IPS-18a (cell line): ENCODE results near the gene RNU5B-1.
"Not testable (repeated sequence)": the region's sequence is repeated elsewhere in the genome, so short reads cannot be mapped to it uniquely, and the experiment has no call there.

Experiments used
- H3K27ac ChIP-seq: one replicate; pipeline ENCODE4 v1.5.1; 2013; ENCODE audit warnings: low read length
- H3K27me3 ChIP-seq: one replicate; pipeline ENCODE4 v1.6.1; 2013; ENCODE audit warnings: mild to moderate bottlenecking, low read length; ENCODE audit not compliant: control insufficient read depth, insufficient read depth
- H3K36me3 ChIP-seq: one replicate; pipeline ENCODE4 v1.6.1; 2013; ENCODE audit warnings: low read depth, low read length; ENCODE audit not compliant: control insufficient read depth
- H3K4me1 ChIP-seq: one replicate; pipeline ENCODE4 v1.6.1; 2013; ENCODE audit warnings: low read depth, low read length; ENCODE audit not compliant: control insufficient read depth
- H3K4me3 ChIP-seq: one replicate; pipeline ENCODE4 v1.5.1; 2013; ENCODE audit warnings: low read length
- H3K9ac ChIP-seq: one replicate; pipeline ENCODE4 v1.6.1; 2013; ENCODE audit warnings: mild to moderate bottlenecking, low read length, moderate library complexity
- H3K9me3 ChIP-seq: one replicate; pipeline ENCODE4 v1.6.1; 2013; ENCODE audit warnings: low read depth, low read length; ENCODE audit not compliant: control insufficient read depth

RNU5B-1 gene

GRCh38 chr15:65337436-65338070, 33.1 kb downstream of the RNU5B-1 start:
- no peak overlapping the region for H3K4me3 ChIP-seq
- no peak overlapping the region for H3K27ac ChIP-seq
- H3K27me3 ChIP-seq: no peaks in the 10 kb centered on the region
- no peaks in the 10 kb centered on the region for H3K36me3 ChIP-seq
- H3K9ac ChIP-seq: no peak overlapping the region
- peaks cover 50% of the 10 kb centered on the region for H3K4me1 ChIP-seq
- no peaks in the 10 kb centered on the region for H3K9me3 ChIP-seq

GRCh38 chr15:65338366-65338765, 33.9 kb downstream of the RNU5B-1 start:
- Histone ChIP-seq H3K9ac (no peak overlapping the region), H3K9me3 (no peaks in the 10 kb centered on the region), H3K4me3 (no peak overlapping the region), H3K36me3 (no peaks in the 10 kb centered on the region), H3K27me3 (no peaks in the 10 kb centered on the region), H3K4me1 (peaks cover 50% of the 10 kb centered on the region), H3K27ac (no peak overlapping the region)

- Histone ChIP-seq H3K4me1 (peaks cover 46% of the 10 kb centered on the region), H3K9ac (no peak overlapping the region), H3K9me3 (no peaks in the 10 kb centered on the region), H3K36me3 (no peaks in the 10 kb centered on the region), H3K27me3 (no peaks in the 10 kb centered on the region), H3K27ac (no peak overlapping the region), H3K4me3 (no peak overlapping the region)
Observed at GRCh38 chr15:65338823-65339222, 34.3 kb downstream of the RNU5B-1 start.

DNA sequence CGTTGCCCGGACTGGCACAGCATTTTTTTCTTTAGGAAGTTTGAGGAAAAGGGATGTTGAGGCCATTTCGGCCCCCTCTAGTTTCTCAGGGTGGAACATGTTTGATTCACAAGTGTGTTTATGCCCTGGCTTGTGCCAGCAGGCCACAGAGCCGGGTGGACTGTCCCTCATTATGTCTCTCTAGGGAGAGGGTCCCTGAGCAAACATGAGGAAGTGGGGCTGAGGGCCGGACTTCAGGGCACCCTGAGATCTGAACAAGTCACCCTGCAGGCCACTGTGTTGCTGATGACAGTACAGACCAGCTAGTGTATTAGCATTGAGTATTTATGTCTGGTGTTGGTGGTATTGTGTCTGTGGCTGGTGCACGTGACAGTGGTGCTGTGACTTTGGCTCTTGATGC, 34.9 kb downstream of the RNU5B-1 start:
- no peak overlapping the region for H3K4me3 ChIP-seq
- H3K4me1 ChIP-seq: peaks cover 40% of the 10 kb centered on the region
- no peaks in the 10 kb centered on the region for H3K36me3 ChIP-seq
- H3K9me3 ChIP-seq: no peaks in the 10 kb centered on the region
- no peak overlapping the region for H3K9ac ChIP-seq
- H3K27ac ChIP-seq: no peak overlapping the region
- H3K27me3 ChIP-seq: no peaks in the 10 kb centered on the region

DNA sequence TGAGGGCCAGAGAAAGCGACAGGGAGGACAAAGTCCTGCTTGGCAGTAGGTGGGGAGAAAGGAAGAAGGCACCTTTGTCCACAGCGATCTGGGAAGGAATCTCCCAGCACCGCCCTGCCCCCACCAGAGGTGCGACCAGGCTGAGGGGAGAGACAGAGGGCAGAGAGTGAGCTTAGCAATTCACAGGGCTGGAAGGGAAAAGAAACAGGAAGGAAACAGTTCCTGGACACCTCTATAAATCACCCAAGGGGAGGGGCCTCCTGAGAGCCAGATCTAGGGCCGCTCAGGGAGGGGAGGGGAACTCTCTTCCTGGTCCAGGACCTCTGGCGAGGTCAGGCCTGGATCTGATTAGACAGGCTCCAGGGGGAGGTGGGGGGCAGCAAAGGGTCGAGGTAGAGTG, 35.4 kb downstream of the RNU5B-1 start:
- Histone ChIP-seq H3K9me3 (no peaks in the 10 kb centered on the region), H3K4me1 (peaks cover 35% of the 10 kb centered on the region), H3K9ac (no peak overlapping the region), H3K27me3 (no peaks in the 10 kb centered on the region), H3K36me3 (no peaks in the 10 kb centered on the region), H3K4me3 (no peak overlapping the region), H3K27ac (no peak overlapping the region)

GRCh38 chr15:65342493-65342892, 38.0 kb downstream of the RNU5B-1 start:
- Histone ChIP-seq H3K4me3 (no peak overlapping the region), H3K9me3 (no peaks in the 10 kb centered on the region), H3K4me1 (peaks cover 19% of the 10 kb centered on the region), H3K27ac (no peak overlapping the region), H3K9ac (no peak overlapping the region), H3K36me3 (no peaks in the 10 kb centered on the region), H3K27me3 (no peaks in the 10 kb centered on the region)

GRCh38 chr15:65343374-65343981, 39.0 kb downstream of the RNU5B-1 start:
- H3K4me1 ChIP-seq: peaks cover 10% of the 10 kb centered on the region

DNA sequence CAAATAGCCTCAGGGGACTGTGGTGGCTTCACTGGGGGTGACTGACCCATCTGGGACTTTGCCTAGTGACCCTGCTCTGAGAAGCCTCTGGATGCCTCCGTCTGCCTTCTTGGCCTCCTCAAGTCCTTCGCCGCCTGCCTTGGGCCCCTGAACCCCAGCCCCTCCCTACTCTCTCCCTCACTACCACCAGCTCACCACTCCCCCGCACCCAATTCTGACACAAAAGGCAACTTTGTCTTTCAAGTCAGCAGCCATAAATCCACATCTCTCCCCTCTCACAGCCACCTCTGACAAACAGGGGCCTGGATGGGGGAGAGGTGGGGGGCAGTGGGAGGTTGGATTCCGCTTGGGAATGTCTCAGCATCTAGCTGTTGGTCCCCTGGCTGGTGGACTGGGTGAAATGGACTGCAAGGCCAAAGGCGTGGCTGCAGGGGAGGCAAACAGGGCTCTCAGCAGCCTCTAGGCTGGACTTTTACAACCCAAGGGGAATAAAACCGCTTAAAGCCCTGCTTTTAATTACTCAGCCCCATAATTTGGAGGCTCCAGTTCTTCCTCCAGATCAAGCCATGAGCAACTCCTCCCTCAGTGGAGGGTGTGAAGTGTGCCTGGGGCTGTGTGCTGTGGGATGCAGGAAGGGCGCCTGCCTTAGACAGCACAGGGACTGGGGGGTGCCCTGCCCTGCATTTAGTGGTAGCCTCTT, 39.9 kb downstream of the RNU5B-1 start:
- Histone ChIP-seq H3K27me3 (no peaks in the 10 kb centered on the region), H3K4me1 (peaks cover 10% of the 10 kb centered on the region), H3K9ac (no peak overlapping the region), H3K36me3 (no peaks in the 10 kb centered on the region), H3K4me3 (no peak overlapping the region), H3K27ac (no peak overlapping the region), H3K9me3 (no peaks in the 10 kb centered on the region)

More at GRCh38 chr15:65343374-65343981, 39.0 kb downstream of the RNU5B-1 start:
- Histone ChIP-seq H3K4me3 (no peak overlapping the region), H3K27me3 (no peaks in the 10 kb centered on the region), H3K9me3 (no peaks in the 10 kb centered on the region), H3K36me3 (no peaks in the 10 kb centered on the region), H3K27ac (no peak overlapping the region), H3K9ac (no peak overlapping the region)

DNA sequence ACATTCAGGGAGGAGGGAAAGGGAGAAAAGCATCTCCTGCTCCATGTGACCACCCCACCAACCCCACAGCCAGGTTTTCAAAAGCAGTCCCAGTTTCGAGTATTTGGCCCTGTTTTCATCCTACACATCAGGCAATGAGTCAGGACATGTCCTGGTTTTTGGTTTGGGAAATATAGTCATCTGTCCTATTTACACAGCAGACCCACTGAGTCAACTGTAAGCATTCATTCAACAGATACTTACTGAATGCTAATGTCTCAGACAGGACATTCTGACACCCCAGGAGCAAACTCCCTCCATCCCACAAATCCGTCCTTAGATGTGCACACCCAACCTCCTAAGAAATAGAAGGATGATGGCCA, 40.4 kb downstream of the RNU5B-1 start:
- no peak overlapping the region for H3K9ac ChIP-seq
- H3K36me3 ChIP-seq: no peaks in the 10 kb centered on the region
- H3K4me1 ChIP-seq: peaks cover 6% of the 10 kb centered on the region
- H3K27me3 ChIP-seq: no peaks in the 10 kb centered on the region
- no peak overlapping the region for H3K4me3 ChIP-seq
- no peaks in the 10 kb centered on the region for H3K9me3 ChIP-seq
- H3K27ac ChIP-seq: no peak overlapping the region

GRCh38 chr15:65346856-65347598, 42.5 kb downstream of the RNU5B-1 start:
- H3K27ac ChIP-seq: no peak overlapping the region
- no peaks in the 10 kb centered on the region for H3K36me3 ChIP-seq

DNA sequence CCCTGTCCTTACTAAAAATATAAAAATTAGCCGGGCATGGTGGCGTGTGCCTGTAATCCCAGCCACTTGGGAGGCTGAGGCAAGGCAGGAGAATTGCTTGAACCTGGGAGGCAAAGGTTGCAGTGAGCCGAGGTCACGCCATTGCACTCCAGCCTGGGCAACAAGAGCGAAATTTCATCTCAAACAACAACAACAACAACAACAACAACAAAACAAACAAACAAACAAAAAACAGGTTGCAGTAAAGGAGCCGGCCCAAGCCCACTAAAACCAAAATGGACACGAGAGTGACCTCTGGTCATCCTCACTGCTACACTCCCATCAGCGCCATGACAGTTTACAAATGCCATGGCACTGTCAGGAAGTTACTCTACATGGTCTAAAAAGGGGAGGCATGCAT, 43.3 kb downstream of the RNU5B-1 start:
- not testable (repeated sequence) for H3K4me3 ChIP-seq, H3K4me1 ChIP-seq, H3K9me3 ChIP-seq, H3K36me3 ChIP-seq, H3K9ac ChIP-seq, H3K27ac ChIP-seq, H3K27me3 ChIP-seq

More at GRCh38 chr15:65346856-65347598, 42.5 kb downstream of the RNU5B-1 start:
- no peaks in the 10 kb centered on the region for H3K27me3 ChIP-seq
- H3K4me1 ChIP-seq: no peaks in the 10 kb centered on the region
- no peak overlapping the region for H3K4me3 ChIP-seq
- no peak overlapping the region for H3K9ac ChIP-seq
- peaks cover 3% of the 10 kb centered on the region for H3K9me3 ChIP-seq
